Endothelial cell of umbilical vein (primary cell): ENCODE measurements around the gene PCDH9. TPM values are rescaled to one million over a fixed set of nuclear protein-coding genes. Genes with fewer than 3 reads are reported as not detected.

Experiments
- BruUV-seq: library from RNA; stranded (reverse); fragments of 400-500 nt; replicated peaks from 2 replicates; lab custom pipeline; 2021; lab: Mats Ljungman, UMichigan
- CTCF ChIA-PET: fragments of 300-600, 350-600 bp; sonication (Branson Sonifier 250); formaldehyde crosslinking; loops from one replicate; lab custom pipeline; 2021; ENCODE audit warnings: antibody characterized with exemption, inconsistent platforms; lab: Charles Lee
- POLR2A ChIA-PET: fragments of 300-600, 350-600 bp; sonication (Branson Sonifier 250); formaldehyde crosslinking; loops from one replicate; lab custom pipeline; 2021; ENCODE audit warnings: antibody characterized with exemption, inconsistent platforms; lab: Charles Lee
- DNase-seq: peaks from one replicate; pipeline ENCODE4 v3.0.0-alpha.2; 2011; ENCODE audit warnings: low read depth, low spot score
- FAIRE-seq: peaks from 2 replicates; lab custom pipeline; 2011; peaks lifted over from hg19 to GRCh38; lab: Jason Lieb, UNC
- H2AFZ ChIP-seq: 2 replicates; pipeline ENCODE4 v1.6.0; 2012; ENCODE audit warnings: low read depth, low read length, control low read depth, inconsistent platforms
- H3K27ac ChIP-seq: 2 replicates; pipeline ENCODE4 v1.5.1; 2011; ENCODE audit warnings: low read depth, mild to moderate bottlenecking, control low read depth, low read length, moderate library complexity; ENCODE audit not compliant: insufficient read depth
- H3K27me3 ChIP-seq, 2 experiments: 2 replicates each; pipeline versions ENCODE4 v1.6.0 to v1.6.1; 2011; ENCODE audit warnings: low read length in 2 of 2, mixed read lengths in 1 of 2; ENCODE audit not compliant: control insufficient read depth in 2 of 2, insufficient read depth in 2 of 2
- H3K36me3 ChIP-seq, 2 experiments: 2 replicates in 1 of 2; 3 replicates in 1 of 2; pipeline ENCODE4 v1.5.1; 2011; ENCODE audit warnings: low read length in 2 of 2, mild to moderate bottlenecking in 1 of 2, moderate library complexity in 1 of 2; ENCODE audit not compliant: control insufficient read depth in 2 of 2, insufficient read depth in 2 of 2; ENCODE audit errors: extremely low read depth in 1 of 2
- H3K4me1 ChIP-seq: 3 replicates; pipeline ENCODE4 v1.5.1; 2011; ENCODE audit warnings: mild to moderate bottlenecking, low read length; ENCODE audit not compliant: control insufficient read depth, insufficient read depth; ENCODE audit errors: extremely low read depth
- H3K4me2 ChIP-seq: 2 replicates; pipeline ENCODE4 v1.6.1; 2011; ENCODE audit warnings: low read length, control low read depth, mixed read lengths; ENCODE audit not compliant: insufficient read depth
- H3K4me3 ChIP-seq, 3 experiments: fragments of 200-600 bp in 1 of 3; sonication (generic), shearing (Covaris generic) in 1 of 3; replicated peaks in 1 of 3; 2 replicates each; pipeline ENCODE4 v1.5.1; 2011 to 2016; ENCODE audit warnings: control low read depth in 3 of 3, low read length in 3 of 3, mild to moderate bottlenecking in 2 of 3, inconsistent platforms in 1 of 3, low read depth in 1 of 3, moderate library complexity in 1 of 3; ENCODE audit not compliant: insufficient read depth in 1 of 3
- H3K79me2 ChIP-seq: 2 replicates; pipeline ENCODE4 v1.6.0; 2012; ENCODE audit warnings: low read length, inconsistent platforms; ENCODE audit not compliant: control insufficient read depth, insufficient read depth
- H3K9ac ChIP-seq: replicated peaks from 2 replicates; pipeline ENCODE3; 2011; ENCODE audit warnings: low read length, control low read depth; ENCODE audit not compliant: insufficient read depth; ENCODE audit errors: extremely low read depth
- H3K9me1 ChIP-seq: replicated peaks from 3 replicates; pipeline ENCODE4 v1.6.0; 2011; ENCODE audit warnings: mild to moderate bottlenecking, low read length; ENCODE audit not compliant: control insufficient read depth, insufficient read depth; ENCODE audit errors: extremely low read depth
- H3K9me3 ChIP-seq: replicated peaks from 2 replicates; pipeline ENCODE4 v1.5.1; 2012; ENCODE audit warnings: low read length, inconsistent platforms; ENCODE audit not compliant: control insufficient read depth, insufficient read depth
- H4K20me1 ChIP-seq: replicated peaks from 2 replicates; pipeline ENCODE3; 2011; ENCODE audit warnings: mild to moderate bottlenecking, low read length; ENCODE audit not compliant: control insufficient read depth, insufficient read depth; ENCODE audit errors: extremely low read depth
- EZH2 ChIP-seq: IDR thresholded peaks from 2 replicates; pipeline ENCODE4 v1.6.1; 2012; ENCODE audit warnings: borderline replicate concordance, low read depth, mild to moderate bottlenecking, moderate library complexity, low read length, inconsistent platforms; ENCODE audit not compliant: severe bottlenecking
- FOS ChIP-seq: IDR thresholded peaks from 2 replicates; pipeline ENCODE4 v1.6.1; 2011; ENCODE audit warnings: mild to moderate bottlenecking, low read length, moderate library complexity, borderline replicate concordance; ENCODE audit not compliant: insufficient read depth
- GATA2 ChIP-seq: IDR thresholded peaks from 2 replicates; pipeline ENCODE4 v1.7.0; 2011; ENCODE audit warnings: low read depth, mild to moderate bottlenecking, moderate library complexity, mixed read lengths, low read length; ENCODE audit not compliant: insufficient read length, insufficient read depth
- JUN ChIP-seq: IDR thresholded peaks from 2 replicates; pipeline ENCODE4 v1.6.1; 2011; ENCODE audit warnings: borderline replicate concordance, low read depth; ENCODE audit not compliant: insufficient read length, insufficient read depth
- MYC ChIP-seq: IDR thresholded peaks from one replicate; pipeline ENCODE4 v1.6.1; 2011; ENCODE audit warnings: mild to moderate bottlenecking, low read depth, low read length
- POLR2A ChIP-seq: IDR thresholded peaks from 2 replicates; pipeline ENCODE4 v1.6.1; 2012; ENCODE audit warnings: low read depth, mild to moderate bottlenecking, control low read depth, low read length
- POLR2AphosphoS5 ChIP-seq: IDR thresholded peaks from 2 replicates; pipeline ENCODE4 v1.6.1; 2012; ENCODE audit warnings: low read depth, mild to moderate bottlenecking, control low read depth, low read length, moderate library complexity; ENCODE audit not compliant: insufficient read depth
- dilution Hi-C: fragments of 300-500 bp; cut with MboI; formaldehyde crosslinking; loops from one replicate; pipeline ENCODE4 v1.15.0; 2019; ENCODE audit warnings: low sequenced_read_pairs; ENCODE audit not compliant: extremely low pct_ligation_motif_present
- intact Hi-C: fragments of 100-400 bp; cut with micrococcal nuclease; formaldehyde crosslinking; loops from one replicate; pipeline ENCODE4 v1.10.0; 2022
- polyA plus RNA-seq, 4 experiments: library from polyadenylated mRNA; depleted of rRNA in 3 of 4; stranded (reverse) in 3 of 4; unstranded in 1 of 4; fragments of >200 nt; gene quantifications; 2 replicates each; pipeline versions ENCODE4 v1.2.1 to v1.2.3, GENCODE V29; 2011 to 2012; ENCODE audit warnings: missing spikeins in 1 of 4
- total RNA-seq: library from RNA; stranded (reverse); gene quantifications from 2 replicates; pipeline ENCODE4 v1.2.3, GENCODE V29; 2021
- TF ChIP-seq, protein P1 (sequence below), 2 donors: IDR thresholded peaks; 1 replicate in 1 of 2; 2 replicates in 1 of 2; pipeline ENCODE4 v1.5.1; 2011; ENCODE audit warnings: low read length in 2 of 2, mild to moderate bottlenecking in 2 of 2, moderate library complexity in 2 of 2, control low read depth in 1 of 2, inconsistent platforms in 1 of 2, low read depth in 1 of 2; ENCODE audit not compliant: insufficient read depth in 1 of 2; ENCODE audit errors: extremely low read depth in 1 of 2
- TF ChIP-seq, protein P2 (sequence below): IDR thresholded peaks from 2 replicates; pipeline ENCODE4 v1.6.1; 2011; ENCODE audit not compliant: insufficient read depth, insufficient read length

The PCDH9 gene
- total and polyA plus RNA-seq, 2 donors (not counting 3 experiments of a cell fraction or from before 2014, with no cell fraction given), result 1.1 to 5.2 TPM

DNA sequence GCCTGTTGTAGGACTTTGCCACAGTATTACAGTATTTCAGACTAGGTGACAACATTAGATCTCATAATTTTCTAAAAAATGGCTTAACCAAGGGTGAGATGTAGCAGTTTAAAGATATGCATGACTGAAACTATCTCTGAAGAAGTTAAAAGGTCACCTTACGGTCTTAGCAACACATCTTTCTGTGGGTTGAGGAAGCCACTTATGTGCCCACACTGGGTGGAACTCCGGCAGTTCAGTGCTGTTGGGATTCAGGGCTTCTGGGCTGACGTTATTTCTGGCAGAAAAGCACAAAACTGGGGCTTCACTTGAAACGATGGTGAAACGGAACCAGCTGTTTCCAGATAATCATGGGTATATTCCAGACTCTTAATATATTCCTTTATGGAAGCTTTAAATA, 697.3 kb downstream of the PCDH9 start:
- dilution Hi-C loops (no loop called here), intact Hi-C loops (no loop called here)
- H2AFZ ChIP-seq, result no peak overlapping the region
- no peaks in the 10 kb centered on the region for H3K36me3 ChIP-seq
- H3K79me2 ChIP-seq, result no peaks in the 10 kb centered on the region
- POLR2A ChIA-PET, result no interaction called here
- FAIRE-seq, result no peak
- CTCF ChIA-PET, result interaction anchor here (1.6 kb wide), 1 partner anchor 13 kb away, joined by 3 read pairs; no protein-coding TSS in a partner anchor
- H3K27ac ChIP-seq, result no peak overlapping the region
- H3K9me3 ChIP-seq, result no peaks in the 10 kb centered on the region
- H3K9ac ChIP-seq, result no peak overlapping the region
- no peaks in the 10 kb centered on the region for H4K20me1 ChIP-seq
- H3K4me1 ChIP-seq, result no peaks in the 10 kb centered on the region
- TF ChIP-seq MYC, result no peak
- TF ChIP-seq, protein P1, sequence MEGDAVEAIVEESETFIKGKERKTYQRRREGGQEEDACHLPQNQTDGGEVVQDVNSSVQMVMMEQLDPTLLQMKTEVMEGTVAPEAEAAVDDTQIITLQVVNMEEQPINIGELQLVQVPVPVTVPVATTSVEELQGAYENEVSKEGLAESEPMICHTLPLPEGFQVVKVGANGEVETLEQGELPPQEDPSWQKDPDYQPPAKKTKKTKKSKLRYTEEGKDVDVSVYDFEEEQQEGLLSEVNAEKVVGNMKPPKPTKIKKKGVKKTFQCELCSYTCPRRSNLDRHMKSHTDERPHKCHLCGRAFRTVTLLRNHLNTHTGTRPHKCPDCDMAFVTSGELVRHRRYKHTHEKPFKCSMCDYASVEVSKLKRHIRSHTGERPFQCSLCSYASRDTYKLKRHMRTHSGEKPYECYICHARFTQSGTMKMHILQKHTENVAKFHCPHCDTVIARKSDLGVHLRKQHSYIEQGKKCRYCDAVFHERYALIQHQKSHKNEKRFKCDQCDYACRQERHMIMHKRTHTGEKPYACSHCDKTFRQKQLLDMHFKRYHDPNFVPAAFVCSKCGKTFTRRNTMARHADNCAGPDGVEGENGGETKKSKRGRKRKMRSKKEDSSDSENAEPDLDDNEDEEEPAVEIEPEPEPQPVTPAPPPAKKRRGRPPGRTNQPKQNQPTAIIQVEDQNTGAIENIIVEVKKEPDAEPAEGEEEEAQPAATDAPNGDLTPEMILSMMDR (IDR thresholded peaks at IDR 0.05; ENCODE audit: extremely low read depth in 1 of 2, insufficient read depth in 1 of 2, low read depth in 1 of 2, low read length in 2 of 2), result no peak
- no peak for TF ChIP-seq JUN
- TF ChIP-seq POLR2A, result no peak
- TF ChIP-seq FOS, result no peak
- TF ChIP-seq EZH2, result no peak
- no peak for TF ChIP-seq GATA2
- no peak for TF ChIP-seq POLR2AphosphoS5
- TF ChIP-seq, protein P2, sequence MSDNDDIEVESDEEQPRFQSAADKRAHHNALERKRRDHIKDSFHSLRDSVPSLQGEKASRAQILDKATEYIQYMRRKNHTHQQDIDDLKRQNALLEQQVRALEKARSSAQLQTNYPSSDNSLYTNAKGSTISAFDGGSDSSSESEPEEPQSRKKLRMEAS, result no peak
- DNase-seq, result no peak
- H3K9me1 ChIP-seq, result no peaks in the 10 kb centered on the region
- no TSS peak for BruUV-seq
- no peak overlapping the region for H3K4me3 ChIP-seq
- no peak overlapping the region for H3K4me2 ChIP-seq
- H3K27me3 ChIP-seq, result no peaks in the 10 kb centered on the region
